Mononuclear cell (primary cell): ENCODE data around the gene NUDT3. TPM values are rescaled to one million over a fixed set of nuclear protein-coding genes. Genes with fewer than 3 reads are reported as not detected.

Experiments
- H3K27me3 ChIP-seq: 2 replicates; pipeline ENCODE4 v1.6.0; 2011; ENCODE audit warnings: low read length, control low read depth; ENCODE audit not compliant: insufficient read depth
- H3K4me1 ChIP-seq: 2 replicates; pipeline ENCODE4 v1.5.1; 2011; ENCODE audit warnings: mild to moderate bottlenecking, low read length, control low read depth; ENCODE audit not compliant: insufficient read depth
- H3K4me3 ChIP-seq: 2 replicates; pipeline ENCODE4 v1.5.1; 2011; ENCODE audit warnings: mild to moderate bottlenecking, low read length, moderate library complexity
- H3K9me3 ChIP-seq: 2 replicates; pipeline ENCODE4 v1.5.1; 2011; ENCODE audit warnings: low read depth, mild to moderate bottlenecking, control low read depth, low read length
- total RNA-seq: library from RNA; depleted of rRNA; stranded (reverse); fragments of >200 nt; gene quantifications from one replicate; pipeline ENCODE4 v1.2.3, GENCODE V29; 2012

Gene NUDT3
- total RNA-seq, 1 donor, result 23.8 TPM

DNA sequence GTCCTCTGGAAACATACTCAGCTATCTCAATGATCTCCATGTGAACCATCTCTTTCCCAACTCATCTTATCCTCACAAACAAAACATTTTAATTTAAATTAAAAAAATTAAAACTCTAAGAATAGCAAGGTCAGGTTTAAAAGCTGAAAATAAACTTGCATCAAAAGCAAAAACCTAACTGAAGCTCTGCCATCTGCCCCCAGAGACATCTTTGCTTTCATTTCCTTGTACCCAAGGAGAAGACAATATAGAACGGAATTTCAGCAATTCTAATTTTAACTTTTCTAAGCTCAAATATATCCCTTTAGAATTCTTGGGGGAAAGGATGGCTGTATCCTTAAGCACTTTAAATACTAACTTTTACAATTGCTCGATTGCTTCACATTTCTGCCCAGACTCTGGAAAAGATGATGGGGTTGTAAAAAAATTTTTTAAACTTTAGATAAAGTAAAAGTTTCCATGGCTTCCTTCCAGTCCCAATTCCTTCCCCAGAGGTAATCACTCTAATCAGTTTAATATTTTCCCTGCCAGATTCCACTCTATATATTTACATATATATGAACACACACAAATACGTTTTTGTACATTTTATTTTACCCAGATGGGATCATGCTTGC is 74.5 kb downstream of the NUDT3 start:
- H3K4me3 ChIP-seq, result no peak overlapping the region
- peaks cover 39% of the 10 kb centered on the region for H3K4me1 ChIP-seq
- H3K27me3 ChIP-seq, result no peaks in the 10 kb centered on the region
- H3K9me3 ChIP-seq, result no peaks in the 10 kb centered on the region

DNA sequence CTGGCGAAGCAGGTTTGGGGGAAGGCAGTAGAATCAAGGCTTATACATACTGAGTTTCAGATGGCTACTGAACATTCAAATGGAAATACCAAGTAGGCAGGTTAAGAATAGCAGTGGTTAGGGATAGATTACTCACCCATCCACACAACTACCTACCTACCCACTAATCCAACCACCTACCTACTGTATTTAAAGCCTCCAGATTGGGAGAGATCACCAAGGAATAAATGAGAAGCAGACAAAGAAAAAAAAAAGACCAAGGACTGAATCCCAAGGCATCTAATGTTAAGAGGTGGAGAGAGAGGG is 75.3 kb downstream of the NUDT3 start:
- peaks cover 39% of the 10 kb centered on the region for H3K4me1 ChIP-seq
- no peaks in the 10 kb centered on the region for H3K9me3 ChIP-seq
- H3K4me3 ChIP-seq, result no peak overlapping the region
- no peaks in the 10 kb centered on the region for H3K27me3 ChIP-seq

DNA sequence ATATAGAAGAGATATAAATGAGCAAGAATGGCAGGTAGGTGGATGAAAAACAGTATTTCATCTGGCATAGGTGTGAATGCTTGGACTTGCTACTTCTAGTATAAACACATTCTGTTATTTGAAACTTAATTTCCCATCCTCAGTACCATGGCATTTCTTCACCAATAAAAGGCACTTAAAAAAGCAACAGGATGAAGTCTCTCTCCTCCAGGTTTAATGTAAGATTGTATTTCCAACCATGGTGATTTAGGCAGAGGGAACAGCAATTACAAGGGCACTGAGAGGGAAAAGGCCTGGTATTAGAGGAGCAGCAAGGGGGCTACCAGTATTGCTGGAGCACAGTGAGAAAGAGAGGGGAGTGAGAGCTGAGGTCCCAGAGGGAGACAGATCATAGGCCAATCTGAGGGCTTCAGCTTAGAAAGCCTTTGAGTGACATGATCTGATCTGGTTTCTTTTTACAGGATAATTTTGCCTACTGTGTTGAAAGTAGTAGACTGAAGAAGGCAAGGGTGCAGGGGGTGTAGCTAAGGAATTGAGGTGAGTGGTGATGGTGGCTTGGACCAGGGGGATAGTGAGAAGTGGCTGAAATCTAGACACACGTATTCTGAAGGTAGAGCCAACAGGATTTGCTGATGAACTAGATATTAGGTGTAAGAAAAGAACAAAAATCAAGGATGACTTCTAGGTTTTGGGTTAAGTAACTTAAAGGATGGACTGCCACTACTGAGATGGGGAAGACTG is 75.9 kb downstream of the NUDT3 start:
- no peaks in the 10 kb centered on the region for H3K9me3 ChIP-seq
- no peak overlapping the region for H3K4me3 ChIP-seq

DNA sequence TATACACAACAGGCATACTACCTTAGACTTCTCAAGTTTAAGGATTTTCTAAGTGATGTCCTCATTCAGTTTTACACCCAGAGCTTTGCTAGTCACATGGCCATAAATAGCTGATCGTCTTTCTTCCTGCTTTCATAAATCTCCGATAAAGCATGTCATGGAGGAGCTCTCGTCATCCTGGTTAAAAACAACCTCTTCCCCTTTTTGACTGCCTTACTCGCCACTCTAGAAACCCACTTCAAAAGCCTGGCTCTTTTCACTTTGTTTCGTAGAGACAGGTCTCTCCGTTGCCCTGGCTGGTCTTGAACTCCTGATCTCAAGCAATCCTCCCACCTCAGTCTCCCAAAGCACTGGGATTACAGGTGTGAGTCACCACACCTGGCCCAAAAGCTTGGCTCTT is 76.7 kb downstream of the NUDT3 start:
- no peak overlapping the region for H3K4me3 ChIP-seq
- H3K27me3 ChIP-seq, result no peaks in the 10 kb centered on the region
- H3K9me3 ChIP-seq, result no peaks in the 10 kb centered on the region
- H3K4me1 ChIP-seq, result peaks cover 39% of the 10 kb centered on the region

More for the DNA sequence above, 75.9 kb downstream of the NUDT3 start:
- Histone ChIP-seq H3K27me3 (no peaks in the 10 kb centered on the region), H3K4me1 (peaks cover 39% of the 10 kb centered on the region)

DNA sequence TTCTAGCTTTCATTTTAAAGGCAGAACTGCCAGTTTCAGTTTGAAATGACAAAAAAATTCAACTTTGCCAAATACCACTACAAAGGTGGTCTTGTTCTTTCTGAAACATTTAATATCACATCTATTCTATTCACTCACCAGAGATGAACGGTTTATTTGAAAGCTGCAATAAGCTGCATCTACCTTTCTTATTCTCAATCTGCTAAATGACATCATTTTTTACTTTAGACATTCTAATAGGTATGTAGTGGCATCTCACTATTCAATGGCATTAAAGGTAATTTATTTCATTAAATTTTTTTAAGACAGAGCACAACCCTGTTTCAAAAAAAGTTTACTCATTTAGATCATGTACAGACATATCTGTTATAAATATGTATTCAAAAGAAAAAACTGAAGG is 77.2 kb downstream of the NUDT3 start:
- Histone ChIP-seq H3K9me3 (no peaks in the 10 kb centered on the region), H3K4me1 (peaks cover 44% of the 10 kb centered on the region), H3K27me3 (no peaks in the 10 kb centered on the region), H3K4me3 (no peak overlapping the region)

DNA sequence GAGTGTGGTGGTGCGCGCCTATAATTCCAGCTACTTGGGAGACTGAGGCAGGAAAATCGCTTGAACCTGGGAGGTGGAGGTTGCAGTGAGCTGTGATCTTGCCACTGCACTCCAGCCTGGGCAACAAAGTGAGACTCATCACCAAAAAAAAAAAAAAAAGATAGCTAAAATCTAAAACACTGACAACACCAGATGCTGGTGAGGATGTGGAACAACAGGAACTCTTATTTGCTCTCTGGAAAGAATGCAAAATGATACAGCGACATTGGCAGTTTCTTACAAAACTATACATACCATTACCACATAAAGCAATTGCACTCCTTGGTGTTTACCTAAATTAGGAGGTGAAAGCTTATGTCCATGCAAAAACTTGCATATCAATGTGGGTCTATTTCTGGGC is 80.2 kb downstream of the NUDT3 start:
- no peaks in the 10 kb centered on the region for H3K27me3 ChIP-seq
- H3K4me3 ChIP-seq, result no peak overlapping the region
- no peaks in the 10 kb centered on the region for H3K9me3 ChIP-seq
- H3K4me1 ChIP-seq, result peaks cover 29% of the 10 kb centered on the region

DNA sequence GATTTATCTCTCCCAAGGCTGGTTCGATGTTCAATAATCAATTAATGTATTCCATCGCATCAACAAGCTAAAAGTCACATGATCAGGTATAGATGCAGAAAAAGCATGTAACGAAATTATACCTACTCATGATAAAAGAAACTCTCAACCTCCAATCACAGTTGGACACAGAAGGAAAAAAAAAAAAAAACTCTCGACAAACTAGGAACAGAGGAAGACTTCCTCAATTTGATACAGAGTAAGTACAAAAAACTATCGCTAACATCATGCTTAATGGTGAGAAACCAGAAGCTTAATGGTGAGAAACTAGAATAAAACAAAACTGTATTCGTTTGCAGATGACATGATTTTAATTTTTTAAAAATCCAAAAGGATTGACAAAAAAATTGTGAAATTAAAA is 81.7 kb downstream of the NUDT3 start:
- H3K27me3 ChIP-seq, result no peaks in the 10 kb centered on the region
- H3K4me1 ChIP-seq, result peaks cover 15% of the 10 kb centered on the region
- no peaks in the 10 kb centered on the region for H3K9me3 ChIP-seq
- H3K4me3 ChIP-seq, result no peak overlapping the region

DNA sequence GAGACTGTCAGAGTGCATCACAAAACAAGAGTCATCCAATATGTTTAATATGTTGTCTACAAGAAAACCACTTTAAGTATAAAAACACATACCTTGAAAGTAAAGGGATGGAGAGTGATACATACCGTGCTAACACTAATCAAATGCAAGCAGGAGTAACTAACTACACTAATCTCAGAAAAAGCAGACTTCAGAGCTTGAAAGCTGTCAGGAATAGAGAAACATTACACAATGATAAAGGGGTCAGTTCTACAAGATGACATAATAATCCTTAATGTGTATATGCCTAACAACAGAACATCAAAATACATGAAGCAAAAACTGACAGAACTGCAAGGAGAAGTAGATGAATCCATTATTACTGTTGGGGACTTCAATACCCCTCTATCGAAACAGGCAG is 84.0 kb downstream of the NUDT3 start:
- Histone ChIP-seq H3K4me3 (no peak overlapping the region), H3K4me1 (peaks cover 12% of the 10 kb centered on the region), H3K27me3 (no peaks in the 10 kb centered on the region), H3K9me3 (no peaks in the 10 kb centered on the region)

DNA sequence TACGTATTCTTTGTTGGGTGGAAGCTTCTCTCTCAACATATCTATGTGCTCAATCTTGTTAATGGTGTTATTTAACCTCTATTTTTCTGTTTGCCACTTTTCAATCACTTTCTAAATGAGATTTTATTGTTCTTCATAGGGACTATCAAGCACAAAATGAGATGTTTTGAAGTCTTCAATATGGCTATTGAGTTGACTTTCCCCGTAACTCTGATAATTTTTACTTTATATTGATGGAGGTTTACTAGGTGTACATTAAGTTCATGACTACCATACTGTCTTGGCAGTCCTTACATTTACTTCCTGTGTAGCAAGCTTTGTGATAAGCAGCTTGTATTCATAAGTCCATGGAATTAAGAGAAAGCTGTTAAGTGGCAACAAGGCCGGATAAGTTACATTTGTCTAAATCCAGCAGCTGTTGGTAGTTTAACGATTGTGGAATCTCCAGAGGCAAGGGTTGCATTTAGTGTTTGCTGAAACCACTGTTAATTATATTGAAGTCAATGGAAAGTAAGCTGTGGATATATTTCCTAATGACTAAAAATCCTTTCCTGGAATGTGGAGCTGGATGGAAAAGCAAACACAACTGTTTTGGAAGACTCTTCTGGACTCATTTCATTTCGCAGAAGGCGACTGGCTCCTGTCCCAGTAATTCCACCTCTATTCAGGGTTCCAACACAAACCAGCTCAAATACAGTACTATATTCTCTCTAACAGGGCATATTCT is 86.3 kb downstream of the NUDT3 start:
- Histone ChIP-seq H3K4me3 (no peak overlapping the region), H3K4me1 (peaks cover 12% of the 10 kb centered on the region), H3K9me3 (no peaks in the 10 kb centered on the region), H3K27me3 (no peaks in the 10 kb centered on the region)

DNA sequence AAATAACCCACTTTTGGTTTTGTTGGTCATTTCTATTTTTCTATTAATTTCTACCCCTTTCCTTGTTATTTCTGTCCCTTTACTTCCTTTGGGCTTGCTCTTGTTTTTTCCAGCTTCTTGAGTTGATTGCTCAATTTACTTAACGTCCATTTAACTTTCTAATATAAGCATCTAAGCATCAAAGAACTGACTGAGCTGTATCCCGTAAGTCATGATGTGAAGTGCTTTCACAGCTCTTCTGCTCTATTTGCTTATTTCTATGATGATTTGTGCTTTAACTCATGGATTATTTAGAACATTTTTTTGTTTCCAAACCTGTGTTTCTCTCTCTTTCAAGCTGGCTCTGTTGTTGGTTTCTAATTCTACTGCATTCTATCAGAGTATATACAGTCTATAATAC is 87.0 kb downstream of the NUDT3 start:
- Histone ChIP-seq H3K27me3 (no peaks in the 10 kb centered on the region), H3K4me1 (peaks cover 12% of the 10 kb centered on the region), H3K4me3 (no peak overlapping the region), H3K9me3 (no peaks in the 10 kb centered on the region)

DNA sequence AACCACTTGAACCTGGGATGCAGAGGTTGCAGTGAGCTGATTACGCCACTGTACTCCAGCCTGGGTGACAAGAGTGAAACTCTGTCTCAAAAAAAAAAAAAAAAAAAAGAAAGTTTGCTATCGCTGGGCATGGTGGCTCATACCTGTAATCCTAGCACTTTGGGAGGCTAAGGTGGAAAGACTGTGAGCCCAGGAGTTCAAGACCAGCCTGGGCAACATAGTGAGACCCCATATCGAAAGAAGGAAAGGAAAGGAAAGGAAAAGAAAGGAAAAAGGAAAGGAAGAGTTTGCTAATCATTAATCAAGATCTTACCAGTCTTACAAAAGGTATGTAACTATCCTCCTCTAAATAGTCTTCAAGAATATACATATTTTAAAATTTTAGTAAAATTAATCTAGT is 88.3 kb downstream of the NUDT3 start:
- peaks cover 12% of the 10 kb centered on the region for H3K4me1 ChIP-seq

DNA sequence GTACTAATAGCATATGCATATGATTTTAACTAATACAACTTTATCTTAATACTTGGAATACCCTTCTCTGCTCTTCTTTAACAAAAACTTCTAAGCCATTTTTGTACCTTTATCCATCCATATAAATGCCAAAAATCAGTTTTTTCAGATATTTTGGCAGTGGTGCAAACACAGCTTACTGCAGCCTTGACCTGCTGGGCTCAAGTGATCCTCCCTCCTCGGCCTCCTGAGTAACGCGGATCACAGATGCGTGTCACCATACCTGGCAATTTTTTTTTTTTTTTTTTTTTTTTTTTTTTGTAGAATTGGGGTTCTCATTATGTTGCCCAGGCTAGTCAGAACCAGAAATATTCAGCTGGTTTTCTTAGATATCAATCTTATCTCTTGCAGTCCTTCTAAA is 89.5 kb downstream of the NUDT3 start:
- H3K27me3 ChIP-seq, result no peaks in the 10 kb centered on the region
- H3K9me3 ChIP-seq, result no peaks in the 10 kb centered on the region
- H3K4me3 ChIP-seq, result no peak overlapping the region
- H3K4me1 ChIP-seq, result peaks cover 12% of the 10 kb centered on the region

More for the DNA sequence above, 88.3 kb downstream of the NUDT3 start:
- no peaks in the 10 kb centered on the region for H3K9me3 ChIP-seq
- H3K27me3 ChIP-seq, result no peaks in the 10 kb centered on the region
- no peak overlapping the region for H3K4me3 ChIP-seq

DNA sequence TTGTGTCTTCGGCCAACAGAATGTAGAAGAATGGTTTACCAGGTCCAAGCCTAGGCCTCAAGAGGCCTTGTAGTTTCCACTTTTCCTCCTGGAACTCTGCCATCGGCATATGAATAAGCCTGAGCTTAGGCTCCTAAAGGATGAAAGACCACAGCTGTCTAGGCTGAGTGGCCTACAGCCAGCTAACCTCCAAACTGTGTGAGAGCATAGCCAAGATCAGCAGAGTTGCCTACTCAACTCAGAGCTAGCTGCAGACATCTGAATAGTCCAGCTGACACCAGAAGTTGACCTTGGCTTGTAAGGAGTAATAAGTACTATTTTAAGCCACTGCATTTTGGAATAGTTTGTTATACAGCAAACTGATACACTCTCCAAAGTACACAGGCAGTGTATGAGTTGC is 91.1 kb downstream of the NUDT3 start:
- no peak overlapping the region for H3K4me3 ChIP-seq
- no peaks in the 10 kb centered on the region for H3K9me3 ChIP-seq
- no peaks in the 10 kb centered on the region for H3K27me3 ChIP-seq
- H3K4me1 ChIP-seq, result peaks cover 16% of the 10 kb centered on the region

DNA sequence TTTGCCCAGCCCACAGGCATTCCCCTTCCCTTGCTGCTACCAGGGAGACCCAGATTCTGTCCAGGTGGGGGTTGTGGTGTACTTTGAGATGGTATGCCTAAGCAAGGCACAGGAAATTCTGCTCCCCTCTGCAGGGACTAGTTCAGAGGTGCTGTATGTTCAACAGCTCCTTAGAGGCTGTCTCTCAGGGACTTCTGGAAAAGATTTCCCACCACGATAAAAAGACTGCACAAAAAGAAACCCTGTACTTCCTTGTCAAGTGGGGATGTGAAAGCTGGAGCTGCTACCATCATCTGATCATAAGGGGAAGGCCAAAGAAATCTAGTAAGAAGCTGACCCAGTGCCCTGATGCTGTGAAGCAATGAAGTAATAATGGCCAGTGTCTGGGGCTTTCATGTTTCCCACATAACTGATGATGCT is 92.1 kb downstream of the NUDT3 start:
- no peak overlapping the region for H3K4me3 ChIP-seq
- H3K4me1 ChIP-seq, result peaks cover 23% of the 10 kb centered on the region
- H3K27me3 ChIP-seq, result no peaks in the 10 kb centered on the region
- H3K9me3 ChIP-seq, result no peaks in the 10 kb centered on the region

DNA sequence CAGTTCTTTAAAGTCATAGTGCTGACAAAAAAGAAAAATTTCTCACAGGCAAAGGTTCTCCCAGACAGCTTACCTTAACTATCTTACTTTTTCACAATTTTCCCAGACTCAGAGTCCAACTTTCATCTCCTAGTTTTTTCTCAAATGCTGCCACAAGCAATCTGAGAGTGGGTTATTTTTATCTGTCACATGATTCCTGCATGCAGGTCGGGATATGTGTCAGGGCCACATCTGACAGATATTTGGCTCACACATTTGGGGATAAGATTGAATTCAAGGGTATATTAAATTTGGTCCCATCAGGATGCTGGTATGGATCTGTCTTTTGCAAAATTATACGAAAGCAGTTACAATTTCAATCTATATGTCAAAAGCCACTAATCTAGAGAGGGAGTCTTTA is 93.5 kb downstream of the NUDT3 start:
- no peak overlapping the region for H3K4me3 ChIP-seq
- H3K27me3 ChIP-seq, result no peaks in the 10 kb centered on the region
- H3K9me3 ChIP-seq, result no peaks in the 10 kb centered on the region
- peaks cover 25% of the 10 kb centered on the region for H3K4me1 ChIP-seq
